ENCODE measurements around the gene DCX. TPM values are rescaled to one million over a fixed set of nuclear protein-coding genes. Genes with fewer than 3 reads are reported as not detected.

DCX gene
- 3.0 TPM for polyA plus RNA-seq (ENCODE audit: insufficient read length)
- long read RNA-seq, donor 1 = 0 reads
- long read RNA-seq, donor 2 = 0 reads
- long read RNA-seq, donor 3 = 0 reads
- long read RNA-seq, donor 4 = 0 reads
- long read RNA-seq, donor 5 = 0 reads
- long read RNA-seq, donor 6 = 0 reads
- long read RNA-seq, donor 7, partial matches to known transcripts = 0 of 1 reads
- long read RNA-seq, donor 7, other reads (novel, unspliced or antisense) = 0 of 1 reads
- long read RNA-seq, donor 8 = 0 reads

GRCh38 chrX:111411983-111412382 is at the start of gene DCX:
DCX (minus strand) TSS chrX:111412192; CDS start chrX:111410398, 1,794 bp downstream.
- DNase-seq = no peak

GRCh38 chrX:111460607-111461006 is 48.6 kb upstream of the DCX start:
- DNase-seq = no peak

- DNase-seq = no peak
These were observed 35.3 kb upstream of the DCX start for GRCh38 chrX:111447298-111447697.

- DNase-seq = peak; percentile 35
These were observed 33.5 kb upstream of the DCX start for GRCh38 chrX:111445485-111445884.

- DNase-seq = no peak
These were observed 32.9 kb upstream of the DCX start for GRCh38 chrX:111444881-111445280.

GRCh38 chrX:111443946-111444345 is 32.0 kb upstream of the DCX start:
- no peak for DNase-seq

GRCh38 chrX:111442791-111443190 is 30.8 kb upstream of the DCX start:
- DNase-seq = no peak

GRCh38 chrX:111435469-111435868 is 23.5 kb upstream of the DCX start:
- no peak for DNase-seq

GRCh38 chrX:111431001-111431400 is 19.0 kb upstream of the DCX start:
- no peak for DNase-seq

GRCh38 chrX:111411557-111411956 is 435 bp downstream of the DCX start:
- DNase-seq = no peak

- DNase-seq = no peak
These were observed 1.4 kb downstream of the DCX start for GRCh38 chrX:111410590-111411078.

GRCh38 chrX:111409326-111409725 is 2.7 kb downstream of the DCX start:
- no peak for DNase-seq

GRCh38 chrX:111407948-111408347 is 4.0 kb downstream of the DCX start:
- no peak for DNase-seq

GRCh38 chrX:111402344-111402743 is 9.6 kb downstream of the DCX start:
- DNase-seq = no peak

GRCh38 chrX:111395149-111395548 is 16.8 kb downstream of the DCX start:
- DNase-seq = no peak

- DNase-seq = no peak
These were observed 17.4 kb downstream of the DCX start for GRCh38 chrX:111394569-111394968.

GRCh38 chrX:111387470-111388070 is 24.4 kb downstream of the DCX start:
- DNase-seq = no peak

GRCh38 chrX:111386615-111387233 is 25.3 kb downstream of the DCX start:
- DNase-seq = no peak

- DNase-seq = no peak
These were observed 25.9 kb downstream of the DCX start for GRCh38 chrX:111386077-111386476.

GRCh38 chrX:111382277-111382676 is 29.7 kb downstream of the DCX start:
- no peak for DNase-seq

GRCh38 chrX:111376897-111377578 is 35.0 kb downstream of the DCX start:
- DNase-seq = no peak

GRCh38 chrX:111376486-111376885 is 35.5 kb downstream of the DCX start:
- DNase-seq = no peak

GRCh38 chrX:111375747-111376146 is 36.2 kb downstream of the DCX start:
- peak; percentile 30 for DNase-seq
